Measurements from ENCODE around the gene ZNF322.
"Not testable (repeated sequence)": the region's sequence is repeated elsewhere in the genome, so short reads cannot be mapped to it uniquely, and the experiment has no call there.

The ZNF322 gene, protein sequence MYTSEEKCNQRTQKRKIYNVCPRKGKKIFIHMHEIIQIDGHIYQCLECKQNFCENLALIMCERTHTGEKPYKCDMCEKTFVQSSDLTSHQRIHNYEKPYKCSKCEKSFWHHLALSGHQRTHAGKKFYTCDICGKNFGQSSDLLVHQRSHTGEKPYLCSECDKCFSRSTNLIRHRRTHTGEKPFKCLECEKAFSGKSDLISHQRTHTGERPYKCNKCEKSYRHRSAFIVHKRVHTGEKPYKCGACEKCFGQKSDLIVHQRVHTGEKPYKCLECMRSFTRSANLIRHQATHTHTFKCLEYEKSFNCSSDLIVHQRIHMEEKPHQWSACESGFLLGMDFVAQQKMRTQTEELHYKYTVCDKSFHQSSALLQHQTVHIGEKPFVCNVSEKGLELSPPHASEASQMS

GRCh38 chr6:26659042-26659999 is at the start of gene ZNF322:
Gene ZNF322 (minus strand): TSS chr6:26659746. CDS start chr6:26638553, 21,193 bp downstream.
- DNase-seq = peak; percentile 93

DNA sequence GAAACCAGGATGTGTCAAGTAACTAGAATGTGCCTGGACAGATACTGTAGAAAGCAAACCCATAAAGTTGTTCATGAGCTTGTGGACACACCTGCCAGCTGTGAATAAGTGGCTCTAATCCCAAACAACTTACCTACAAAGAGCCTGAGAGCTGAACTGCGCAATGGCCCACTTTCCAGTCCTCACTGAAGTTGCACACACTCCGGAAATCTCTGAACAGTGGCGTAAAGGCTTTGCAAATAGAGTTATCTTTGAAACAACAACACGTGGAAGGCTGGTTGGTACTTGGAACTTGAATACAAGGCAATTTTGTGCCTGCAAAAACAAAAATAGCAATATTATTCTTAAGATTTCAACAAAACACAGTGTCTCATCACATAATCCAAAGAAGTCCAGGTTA is 46.2 kb upstream of the ZNF322 start:
- DNase-seq = not testable (repeated sequence)

- not testable (repeated sequence) for DNase-seq
These were observed 45.8 kb upstream of the ZNF322 start for GRCh38 chr6:26705352-26705751.

DNA sequence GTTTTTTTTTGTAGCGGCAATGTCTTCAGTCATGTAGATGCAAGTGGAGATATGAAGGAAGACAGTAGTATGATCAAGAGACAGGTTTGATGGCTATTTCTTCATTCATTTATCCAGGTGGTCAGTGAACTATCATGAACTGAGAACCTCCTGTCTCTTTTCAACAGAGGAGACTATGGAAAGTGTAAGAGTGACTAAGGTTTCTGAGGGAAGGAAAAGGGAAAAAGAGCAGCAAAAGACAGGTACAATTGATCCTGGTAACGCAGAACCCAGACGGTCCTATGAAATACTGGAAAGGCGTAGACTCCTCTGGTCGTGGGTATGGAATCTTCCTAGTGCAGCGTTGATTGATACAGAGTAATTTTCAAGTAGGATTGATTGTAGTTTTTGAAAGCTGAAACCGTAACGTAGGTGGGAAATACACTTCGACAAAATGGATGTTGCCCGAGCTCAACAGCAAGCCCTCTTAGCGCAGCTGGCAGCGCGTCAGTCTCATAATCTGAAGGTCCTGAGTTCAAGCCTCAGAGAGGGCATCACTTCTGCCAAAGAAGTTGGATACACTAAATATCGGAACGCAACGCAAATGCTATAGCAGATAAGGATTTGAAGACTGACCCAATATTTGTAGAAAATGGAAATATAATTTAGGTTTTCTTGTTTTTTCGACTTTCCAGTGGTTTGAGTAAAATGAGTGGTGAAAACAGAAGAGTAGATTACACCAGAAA is 41.6 kb upstream of the ZNF322 start:
- not testable (repeated sequence) for DNase-seq

- DNase-seq = not testable (repeated sequence)
These were observed 38.0 kb upstream of the ZNF322 start for GRCh38 chr6:26697496-26697895.

DNA sequence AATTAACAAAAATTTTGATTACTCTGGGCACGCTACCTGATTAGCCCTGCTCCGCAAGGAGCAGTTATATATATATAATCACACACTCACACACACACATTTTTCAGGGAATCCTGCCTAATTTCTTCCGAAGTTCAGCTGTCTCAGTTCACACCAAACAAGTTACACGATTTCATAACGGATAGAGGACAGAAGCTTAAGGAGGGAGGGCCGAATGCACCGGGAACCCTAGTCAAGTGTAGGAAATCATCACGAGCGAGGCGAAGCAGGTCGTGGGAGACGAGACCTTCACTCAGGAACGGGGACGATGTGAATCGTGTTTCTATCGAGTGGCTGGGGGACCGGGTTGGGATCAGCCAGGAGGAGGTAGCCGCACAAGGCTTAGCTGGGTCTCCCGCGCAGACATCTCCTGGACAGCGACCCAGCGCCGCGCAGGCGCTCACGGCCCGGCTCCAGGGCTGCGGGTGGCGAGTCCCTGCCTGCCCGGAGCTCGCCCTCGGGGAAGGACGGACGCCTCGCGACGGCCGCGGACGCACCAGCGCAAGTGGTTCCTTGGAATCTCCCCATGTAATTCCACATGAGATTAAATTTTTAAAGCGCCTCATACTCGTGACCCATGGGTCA is 29.9 kb upstream of the ZNF322 start:
- DNase-seq = not testable (repeated sequence)

DNA sequence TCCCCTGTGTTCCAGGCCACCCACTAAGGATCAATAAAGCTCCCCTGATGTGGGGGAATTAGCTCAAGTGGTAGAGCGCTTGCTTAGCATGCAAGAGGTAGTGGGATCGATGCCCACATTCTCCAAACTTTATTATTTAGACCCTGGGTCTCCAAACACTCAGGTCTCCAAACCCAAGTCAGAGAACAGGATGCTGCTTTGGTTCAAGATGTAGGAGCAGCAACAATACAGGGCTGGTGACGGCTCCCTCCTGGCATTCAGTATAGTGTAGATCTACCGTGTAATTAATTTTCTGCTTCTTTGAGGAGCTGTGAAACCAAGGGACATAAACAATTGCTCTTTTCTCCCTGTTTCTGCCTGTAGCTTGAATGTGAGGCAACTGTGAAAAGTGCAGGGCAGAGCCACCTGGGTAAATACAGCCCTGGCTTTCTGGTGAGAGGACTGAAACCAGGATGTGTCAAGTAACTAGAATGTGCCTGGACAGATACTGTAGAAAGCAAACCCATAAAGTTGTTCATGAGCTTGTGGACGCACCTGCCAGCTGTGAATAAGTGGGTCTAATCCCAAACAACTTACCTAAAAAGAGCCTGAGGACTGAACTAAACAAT is 23.0 kb upstream of the ZNF322 start:
- not testable (repeated sequence) for DNase-seq

DNA sequence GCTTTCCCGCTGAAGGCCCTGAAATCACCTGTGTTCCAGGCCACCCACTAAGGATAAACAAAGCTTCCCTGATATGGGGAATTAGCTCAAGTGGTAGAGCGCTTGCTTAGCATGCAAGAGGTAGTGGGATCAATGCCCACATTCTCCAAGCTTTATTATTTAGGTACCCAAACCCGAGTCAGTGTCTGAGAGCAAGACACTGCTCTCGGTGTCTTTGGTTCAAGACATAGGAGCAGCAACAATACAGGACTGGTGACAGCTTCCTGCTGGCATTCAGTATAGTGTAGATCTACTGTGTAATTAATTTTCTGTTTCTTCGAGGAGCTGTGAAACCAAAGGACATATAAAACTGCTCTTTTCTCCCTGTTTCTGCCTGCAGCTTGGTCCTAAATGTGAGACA is 13.7 kb upstream of the ZNF322 start:
- DNase-seq = not testable (repeated sequence)

- DNase-seq = not testable (repeated sequence)
These were observed 11.0 kb upstream of the ZNF322 start for GRCh38 chr6:26670558-26670957.

DNA sequence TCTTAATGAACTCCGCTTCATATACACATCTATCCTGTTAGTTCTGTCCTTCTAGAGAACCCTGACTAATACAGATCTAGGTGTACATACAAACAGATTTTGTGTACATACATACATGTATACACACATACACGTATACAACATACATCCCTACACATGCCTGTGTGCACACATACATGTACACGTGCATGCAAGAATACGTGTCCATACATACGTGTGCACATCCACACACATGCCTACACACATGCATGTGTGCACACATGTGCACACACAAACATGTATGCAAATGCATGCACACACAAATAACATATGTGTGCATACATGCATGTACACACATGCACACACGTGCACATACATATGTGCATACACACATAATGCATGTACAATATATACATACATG is 10.5 kb upstream of the ZNF322 start:
- DNase-seq = not testable (repeated sequence)

- no peak for DNase-seq
These were observed 435 bp upstream of the ZNF322 start for GRCh38 chr6:26660000-26660361.

- DNase-seq = no peak
These were observed 2.3 kb downstream of the ZNF322 start for GRCh38 chr6:26657256-26657655.

DNA sequence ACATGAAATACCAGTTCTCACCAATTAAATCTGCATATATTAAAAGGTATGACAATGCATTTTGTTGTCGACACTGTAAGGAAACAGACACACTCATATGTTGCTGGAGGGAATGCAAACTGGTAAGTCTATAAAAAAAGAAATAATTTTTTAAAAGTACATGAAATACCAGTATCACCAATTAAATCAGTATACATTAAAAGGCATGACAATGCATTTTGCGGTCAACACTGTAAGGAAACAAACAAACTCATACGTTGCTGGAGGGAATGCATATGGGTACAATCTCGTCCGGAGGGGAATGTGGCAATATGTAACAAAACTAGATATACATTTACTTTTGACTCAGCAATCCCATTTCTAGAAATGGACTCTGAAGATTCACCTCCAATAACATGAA is 6.5 kb downstream of the ZNF322 start:
- DNase-seq = no peak

- no peak for DNase-seq
These were observed 8.3 kb downstream of the ZNF322 start for GRCh38 chr6:26651133-26651781.

GRCh38 chr6:26646074-26646473 is 13.5 kb downstream of the ZNF322 start:
- DNase-seq = no peak

DNA sequence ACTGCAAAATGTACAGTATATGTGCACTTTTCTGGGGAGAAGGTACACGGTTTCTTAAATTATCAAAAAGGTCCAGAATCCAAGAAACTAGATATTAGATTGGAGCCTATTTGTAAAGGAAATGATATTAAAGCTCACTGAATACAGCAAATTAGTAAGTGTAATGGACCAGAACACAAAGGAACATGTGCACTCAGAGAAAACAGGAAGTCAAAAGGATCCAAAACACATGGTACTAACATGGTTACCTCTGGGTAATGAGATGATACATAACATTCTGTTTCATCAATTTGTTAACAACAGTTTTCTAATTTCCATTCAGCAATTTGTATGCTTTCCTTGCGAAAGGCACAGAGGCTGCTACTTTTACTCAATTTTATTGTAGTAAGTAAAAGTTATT is 18.7 kb downstream of the ZNF322 start:
- no peak for DNase-seq

DNA sequence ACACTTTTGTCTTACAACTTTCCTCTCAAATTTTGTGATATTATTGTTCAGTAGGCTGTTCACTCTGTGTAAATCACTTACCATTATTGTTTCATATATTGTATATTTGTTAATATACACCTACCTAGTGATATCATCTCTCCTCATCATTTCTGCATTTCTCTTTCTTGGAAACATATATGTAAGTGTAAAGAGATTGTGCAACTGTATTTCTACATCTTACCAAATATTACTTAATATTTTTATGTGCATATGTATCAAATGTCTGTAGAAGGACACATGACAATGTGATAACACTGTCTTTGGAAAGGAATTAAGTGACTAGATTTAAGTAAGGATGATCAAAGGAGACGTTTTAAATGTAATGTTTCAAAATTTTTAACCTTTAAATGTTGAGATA is 30.2 kb downstream of the ZNF322 start:
- no peak for DNase-seq

DNA sequence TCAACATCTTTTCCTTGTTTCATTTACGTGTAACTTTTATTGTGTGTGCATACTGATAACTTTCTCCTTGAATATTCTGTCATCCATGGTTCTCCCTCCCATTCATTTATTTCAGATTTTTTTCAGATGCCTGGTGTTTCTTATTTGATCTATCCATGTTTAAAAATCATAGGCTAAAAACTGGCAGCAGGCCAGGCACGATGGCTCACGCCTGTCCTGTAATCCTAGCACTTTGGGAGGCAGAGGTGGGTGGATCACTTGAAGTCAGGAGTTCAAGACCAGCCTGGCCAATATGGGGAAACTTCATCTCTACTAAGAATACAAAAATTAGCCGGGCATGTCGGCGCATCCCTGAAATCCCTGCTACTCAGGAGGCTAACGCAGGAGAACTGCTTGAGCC is 31.7 kb downstream of the ZNF322 start:
- DNase-seq = no peak

DNA sequence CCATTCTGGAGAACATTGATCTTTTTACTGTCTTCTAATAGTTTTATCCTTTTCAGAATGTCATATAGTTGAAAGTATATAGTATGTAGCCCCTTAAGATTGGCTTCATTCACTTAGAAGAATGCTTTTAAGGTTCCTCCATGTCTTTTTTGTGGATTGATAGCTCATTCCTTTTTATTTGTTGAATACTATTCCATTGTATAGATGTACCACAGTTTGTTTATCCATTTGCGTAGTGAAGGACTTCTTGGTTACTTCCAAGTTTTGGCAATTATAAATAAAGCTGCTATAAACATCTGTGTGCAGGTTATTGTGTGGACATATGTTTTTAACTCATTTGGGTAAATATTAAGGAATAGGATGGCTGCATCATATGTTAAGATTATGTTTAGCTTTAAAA is 35.0 kb downstream of the ZNF322 start:
- no peak for DNase-seq

- DNase-seq = no peak
These were observed 36.1 kb downstream of the ZNF322 start for GRCh38 chr6:26623339-26623859.
